Nephron (organoid): Measurements from ENCODE around the gene DAND5.

Experiments used
- H3K27ac Mint-ChIP-seq, 3 experiments: 2 replicates each; pipeline ENCODE4 v1.8.0; 2020; ENCODE audit warnings: mixed read lengths in 3 of 3, mild to moderate bottlenecking in 2 of 3, moderate library complexity in 1 of 3
- H3K27me3 Mint-ChIP-seq: 2 replicates; pipeline ENCODE4 v1.8.0; 2021; ENCODE audit warnings: low read depth, mild to moderate bottlenecking, moderate library complexity, mixed read lengths
- H3K36me3 Mint-ChIP-seq: 2 replicates; pipeline ENCODE4 v1.8.0; 2020; ENCODE audit warnings: low read depth, mixed read lengths
- H3K4me1 Mint-ChIP-seq: 2 replicates; pipeline ENCODE4 v1.8.0; 2020; ENCODE audit warnings: mixed read lengths
- H3K4me3 Mint-ChIP-seq, 3 experiments: 2 replicates each; pipeline ENCODE4 v1.8.0; 2020; ENCODE audit warnings: mild to moderate bottlenecking in 3 of 3, mixed read lengths in 3 of 3, moderate library complexity in 2 of 3
- H3K9me3 Mint-ChIP-seq: 2 replicates; pipeline ENCODE4 v1.8.0; 2020; ENCODE audit warnings: mixed read lengths
- CTCF ChIP-seq, 3 experiments: fragments of 200-600 bp; sonication (generic); IDR thresholded peaks; one replicate each; pipeline ENCODE4 v1.5.0; 2021; ENCODE audit warnings: antibody characterized with exemption in 3 of 3; ENCODE audit not compliant: unreplicated experiment in 3 of 3

The DAND5 gene

GRCh38 chr19:12944104-12944674 lies 25.2 kb upstream of the DAND5 start:
- TF ChIP-seq CTCF (IDR thresholded peaks at IDR 0.05; ENCODE audit: unreplicated experiment in 3 of 3): no peak
- H3K27me3 Mint-ChIP-seq: peaks cover 4% of the 10 kb centered on the region
- H3K4me3 Mint-ChIP-seq: peak overlapping the region; percentile 65 to 93 (median 92)
- H3K4me1 Mint-ChIP-seq: peaks cover 30% of the 10 kb centered on the region
- peak overlapping the region in 1 of 3 experiments; percentile 71 for H3K27ac Mint-ChIP-seq
- H3K36me3 Mint-ChIP-seq: peaks cover 67% of the 10 kb centered on the region
- H3K9me3 Mint-ChIP-seq: no peaks in the 10 kb centered on the region

GRCh38 chr19:12945479-12946091 lies 23.8 kb upstream of the DAND5 start, which contains the start of gene RAD23A:
RAD23A (plus strand) TSS chr19:12945862; CDS start chr19:12945949, 87 bp downstream.
- TF ChIP-seq CTCF (IDR thresholded peaks at IDR 0.05; ENCODE audit: unreplicated experiment in 3 of 3): no peak
- peaks cover 4% of the 10 kb centered on the region for H3K27me3 Mint-ChIP-seq
- H3K9me3 Mint-ChIP-seq: no peaks in the 10 kb centered on the region
- H3K36me3 Mint-ChIP-seq: peaks cover 66% of the 10 kb centered on the region
- peak within 1 kb of the TSS; percentile 93 to 95 (median 95) for H3K4me3 Mint-ChIP-seq
- peaks cover 17% of the 10 kb centered on the region for H3K4me1 Mint-ChIP-seq
- H3K27ac Mint-ChIP-seq: peak within 1 kb of the TSS; percentile 82 to 97 (median 94)

DNA sequence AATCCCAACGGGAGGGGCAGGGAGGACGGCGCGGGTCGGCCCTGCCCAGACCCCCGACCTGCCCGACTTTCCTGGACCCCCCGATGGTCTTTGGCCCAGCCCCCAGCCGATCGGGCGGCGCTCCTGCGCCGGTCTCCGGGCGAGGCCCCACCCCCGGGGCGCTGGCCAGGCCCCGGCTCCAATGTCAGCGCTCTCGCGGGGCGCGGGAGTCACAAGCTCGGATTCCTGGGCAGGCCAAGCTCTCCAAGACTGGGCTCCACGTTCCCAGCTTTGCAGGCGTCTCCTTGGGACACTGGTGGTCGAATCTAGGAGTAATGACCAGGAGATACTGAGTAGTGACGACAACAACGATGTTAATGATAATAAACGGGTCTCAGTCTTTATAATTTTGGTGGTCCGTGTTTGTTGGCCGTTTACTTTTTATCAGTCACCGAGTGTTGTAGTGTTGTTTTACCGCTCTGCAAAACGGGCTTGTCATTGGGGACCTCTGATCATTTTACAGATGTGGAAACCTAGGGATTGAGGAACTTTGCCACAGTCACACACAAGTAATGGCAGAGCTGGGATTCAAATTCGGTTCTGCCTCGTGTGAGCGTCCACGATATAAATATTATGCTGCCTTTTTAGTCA lies 23.2 kb upstream of the DAND5 start:
- peaks cover 67% of the 10 kb centered on the region for H3K36me3 Mint-ChIP-seq
- peaks cover 13% of the 10 kb centered on the region for H3K4me1 Mint-ChIP-seq
- TF ChIP-seq CTCF (IDR thresholded peaks at IDR 0.05; ENCODE audit: unreplicated experiment in 3 of 3): no peak
- peaks cover 4% of the 10 kb centered on the region for H3K27me3 Mint-ChIP-seq
- peak overlapping the region; percentile 82 to 97 (median 94) for H3K27ac Mint-ChIP-seq
- H3K4me3 Mint-ChIP-seq: peak overlapping the region; percentile 93 to 95 (median 95)
- H3K9me3 Mint-ChIP-seq: no peaks in the 10 kb centered on the region

GRCh38 chr19:12946731-12947496 lies 22.5 kb upstream of the DAND5 start:
- Mint-ChIP-seq H3K36me3 (peaks cover 67% of the 10 kb centered on the region), H3K27me3 (peaks cover 4% of the 10 kb centered on the region), H3K9me3 (no peaks in the 10 kb centered on the region)

More at GRCh38 chr19:12946731-12947496, 22.5 kb upstream of the DAND5 start:
- no peak for TF ChIP-seq CTCF (IDR thresholded peaks at IDR 0.05; ENCODE audit: unreplicated experiment in 3 of 3)
- peaks cover 13% of the 10 kb centered on the region for H3K4me1 Mint-ChIP-seq
- H3K4me3 Mint-ChIP-seq: peak overlapping the region; percentile 93 to 95 (median 95)
- peak overlapping the region; percentile 82 to 97 (median 94) for H3K27ac Mint-ChIP-seq
